Suppressor macrophage treated with lipopolysaccharide for 4 hours (primary cell): ENCODE measurements around the gene GLRX.
A peak's percentile ranks its signal among the peaks of the same experiment; 100 is the strongest.

ENCODE experiments used
- DNase-seq: peaks from one replicate; pipeline ENCODE4 v3.0.0-alpha.2; 2020

GLRX gene

DNA sequence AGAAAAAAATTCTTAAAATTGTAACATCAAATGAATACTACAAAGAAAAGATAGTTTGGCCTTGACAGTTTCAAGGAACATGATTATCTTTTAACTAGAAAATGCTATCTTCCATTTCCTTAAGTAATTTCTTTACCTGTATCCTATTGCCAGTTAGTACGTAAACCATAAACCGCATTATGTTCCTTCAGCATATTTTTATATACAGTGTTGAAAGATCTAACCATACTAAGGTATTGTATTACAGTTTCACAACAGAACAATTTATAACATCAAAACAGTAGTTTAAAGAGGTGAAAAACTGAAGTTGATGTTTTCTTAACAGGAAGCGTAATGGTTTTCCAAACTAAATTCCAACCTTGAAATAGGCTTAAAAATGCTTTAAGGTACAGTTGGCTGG is 45.1 kb downstream of the GLRX start:
- DNase-seq: no peak

DNA sequence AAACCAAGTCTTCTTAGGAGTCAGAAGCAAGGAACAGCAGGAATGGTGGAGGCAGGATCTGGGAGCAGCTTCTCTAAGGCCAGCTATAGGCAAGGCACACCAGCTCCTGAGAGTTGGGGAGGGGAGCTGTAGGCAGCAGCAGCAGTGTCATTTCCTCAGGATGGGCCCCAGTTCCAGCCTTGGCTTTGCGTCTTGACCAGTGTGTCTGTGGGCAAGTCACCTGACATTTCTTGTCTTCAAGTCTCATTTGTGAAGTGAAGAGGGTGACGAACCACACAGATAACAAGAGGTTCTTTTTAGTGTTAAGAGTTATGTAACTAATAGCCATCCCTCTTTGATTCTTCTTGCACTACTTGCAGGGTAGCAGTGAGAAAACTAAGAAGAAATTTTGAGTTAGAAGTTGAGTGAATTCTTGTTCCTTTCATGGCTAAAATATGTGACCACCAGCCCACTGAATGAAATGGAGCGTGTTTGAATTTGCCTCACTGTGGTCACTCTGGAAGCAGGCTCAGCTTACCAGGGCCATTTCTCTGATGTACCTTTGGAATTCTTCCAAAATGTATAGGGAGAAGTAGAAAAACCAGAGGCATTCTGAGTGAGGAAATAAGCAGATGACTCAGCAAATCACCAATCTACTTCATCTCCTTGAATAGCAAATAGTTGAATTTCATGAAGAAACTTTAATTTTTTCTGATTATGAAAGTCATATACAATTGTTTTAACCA is 49.0 kb downstream of the GLRX start:
- DNase-seq: peak; percentile 48

DNA sequence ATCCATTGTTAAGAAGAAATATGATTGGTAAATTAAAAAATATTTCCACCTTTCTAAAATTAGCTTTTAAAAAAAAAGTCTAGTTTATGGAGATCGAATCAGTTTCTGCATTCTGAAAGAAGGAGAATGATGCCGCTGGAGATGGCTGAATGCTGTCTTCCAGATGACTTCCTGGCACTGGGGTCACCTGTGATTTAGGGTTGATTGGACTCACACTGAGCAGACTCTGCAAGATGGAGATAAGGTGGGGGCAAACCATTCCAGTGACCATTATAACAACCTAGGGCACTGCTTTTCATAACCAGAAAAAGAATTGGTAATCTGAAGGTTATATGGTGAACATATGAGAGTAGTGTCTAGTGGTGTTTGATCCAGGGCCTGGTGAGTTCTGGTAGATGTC is 50.6 kb downstream of the GLRX start:
- no peak for DNase-seq

DNA sequence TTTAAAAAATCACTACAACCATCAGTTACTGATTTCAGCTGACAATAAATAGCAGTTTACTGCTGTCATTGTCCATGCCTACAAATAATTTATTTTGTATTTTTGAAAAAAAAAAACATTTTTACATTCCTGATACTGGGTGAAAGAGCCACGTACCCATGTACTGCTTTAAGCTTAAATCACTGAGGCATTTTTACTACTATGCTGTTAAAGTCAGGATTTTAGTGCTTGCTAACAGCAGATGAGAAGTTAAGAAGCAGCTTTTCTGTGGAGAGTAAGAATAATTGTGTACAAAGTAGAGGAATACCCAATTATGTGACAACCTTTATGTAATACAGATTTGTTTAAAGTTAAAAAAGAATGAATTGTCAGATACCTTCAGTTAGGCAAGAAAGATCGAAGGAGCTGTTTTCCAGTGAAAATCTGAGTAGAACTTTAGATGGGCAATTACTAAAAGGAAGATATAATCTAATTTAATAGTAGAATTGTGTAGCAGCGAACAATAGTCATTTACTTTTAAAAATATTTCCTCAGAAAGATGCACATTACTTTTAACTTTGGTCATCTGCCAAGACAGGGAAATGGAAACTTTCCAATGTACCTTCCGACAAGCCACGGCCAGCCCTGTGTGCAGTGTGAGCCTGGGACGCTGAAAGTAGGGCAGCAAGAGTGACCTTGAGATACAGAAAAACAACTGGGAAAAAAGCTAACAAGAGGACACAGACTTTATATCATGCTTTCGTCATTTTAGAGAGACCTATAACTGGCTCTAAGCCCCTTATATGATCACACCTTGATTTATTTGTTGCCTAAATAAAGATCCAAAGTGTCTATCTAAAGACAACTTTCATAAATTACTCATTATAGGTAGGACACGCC is 51.5 kb downstream of the GLRX start:
- DNase-seq: no peak

DNA sequence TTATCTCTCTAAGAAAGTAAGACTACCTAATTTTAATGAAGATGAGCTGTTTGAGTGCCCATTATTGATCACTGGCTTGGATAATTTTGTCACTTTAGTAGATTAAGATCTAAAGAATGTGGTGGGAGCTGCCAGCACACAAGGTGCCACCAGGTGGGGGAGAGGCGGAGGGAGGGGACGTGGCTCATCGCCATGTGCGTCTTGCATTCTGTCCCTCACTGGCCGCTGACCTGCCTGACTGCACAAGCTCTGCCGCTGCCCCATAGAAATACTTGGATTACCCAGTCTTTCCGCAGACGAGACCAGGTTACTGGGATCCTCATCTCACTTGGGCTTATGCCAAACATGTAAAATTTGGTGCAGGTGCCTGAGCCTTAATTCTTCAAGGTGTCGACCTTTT is 53.8 kb downstream of the GLRX start:
- DNase-seq: no peak

DNA sequence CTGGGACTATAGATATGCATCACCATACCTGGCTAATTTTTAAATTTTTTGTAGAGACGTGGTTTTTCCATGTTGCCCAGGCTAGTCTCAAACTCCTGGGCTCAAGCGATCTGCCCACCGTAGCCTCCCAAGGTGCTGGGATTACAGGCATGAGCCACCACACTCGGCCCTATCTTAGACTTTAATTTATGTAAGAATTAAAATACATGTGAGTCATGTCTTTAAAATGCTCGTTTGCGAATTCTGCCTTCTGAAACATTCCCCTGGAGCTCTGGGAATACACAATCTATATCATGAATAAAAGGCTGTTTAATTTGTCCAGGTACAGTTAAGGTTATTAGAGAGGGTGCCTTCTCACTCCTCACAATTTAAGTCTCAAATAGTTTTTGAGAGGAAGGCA is 58.6 kb downstream of the GLRX start:
- no peak for DNase-seq
